ENCODE measurements around the gene FOXN3.

FOXN3 gene

DNA sequence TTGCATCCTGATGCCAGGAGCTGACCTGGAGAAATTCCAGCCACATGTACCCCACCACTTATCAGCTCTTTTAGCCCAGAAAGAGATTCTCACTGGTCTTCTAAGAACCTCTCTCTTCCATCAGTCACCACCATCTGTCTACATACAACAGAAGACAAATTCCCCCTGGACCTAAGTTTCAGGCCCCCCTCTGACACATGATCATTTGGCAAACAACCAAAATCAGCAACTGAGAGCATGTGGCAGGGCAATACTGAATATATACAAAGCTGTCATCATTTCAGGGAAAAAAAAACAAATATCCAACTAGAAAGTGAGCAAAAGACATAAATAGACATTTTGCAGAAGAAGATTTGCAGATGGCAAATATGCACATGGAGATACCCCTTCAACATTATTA is 180.2 kb downstream of the FOXN3 start:
- Histone ChIP-seq H3K27ac (ENCODE audit: low read length) (no peak overlapping the region), H2AFZ (ENCODE audit: low read depth, low read length) (no peak overlapping the region), H3K27me3 (ENCODE audit: low read depth, low read length) (no peaks in the 10 kb centered on the region), H4K20me1 (ENCODE audit: insufficient read depth, low read length) (peaks cover 8% of the 10 kb centered on the region; the same call in 1 of the 2 replicates), H3K4me2 (ENCODE audit: low read length) (no peak overlapping the region), H3K79me2 (ENCODE audit: low read length) (no peaks in the 10 kb centered on the region), H3K4me3 (ENCODE audit: low read length) (no peak overlapping the region), H3K36me3 (replicated peaks; ENCODE audit: low read depth, low read length) (no peaks in the 10 kb centered on the region), H3K4me1 (ENCODE audit: low read length) (peaks cover 8% of the 10 kb centered on the region; the same call in 1 of the 2 replicates), H3K9ac (ENCODE audit: low read length) (no peak overlapping the region), H3K9me3 (ENCODE audit: insufficient read depth, low read length) (no peaks in the 10 kb centered on the region)
- TF ChIP-seq EZH2phosphoT487 (IDR thresholded peaks at IDR 0.05; ENCODE audit: low read depth): no peak
- TF ChIP-seq, protein P1, sequence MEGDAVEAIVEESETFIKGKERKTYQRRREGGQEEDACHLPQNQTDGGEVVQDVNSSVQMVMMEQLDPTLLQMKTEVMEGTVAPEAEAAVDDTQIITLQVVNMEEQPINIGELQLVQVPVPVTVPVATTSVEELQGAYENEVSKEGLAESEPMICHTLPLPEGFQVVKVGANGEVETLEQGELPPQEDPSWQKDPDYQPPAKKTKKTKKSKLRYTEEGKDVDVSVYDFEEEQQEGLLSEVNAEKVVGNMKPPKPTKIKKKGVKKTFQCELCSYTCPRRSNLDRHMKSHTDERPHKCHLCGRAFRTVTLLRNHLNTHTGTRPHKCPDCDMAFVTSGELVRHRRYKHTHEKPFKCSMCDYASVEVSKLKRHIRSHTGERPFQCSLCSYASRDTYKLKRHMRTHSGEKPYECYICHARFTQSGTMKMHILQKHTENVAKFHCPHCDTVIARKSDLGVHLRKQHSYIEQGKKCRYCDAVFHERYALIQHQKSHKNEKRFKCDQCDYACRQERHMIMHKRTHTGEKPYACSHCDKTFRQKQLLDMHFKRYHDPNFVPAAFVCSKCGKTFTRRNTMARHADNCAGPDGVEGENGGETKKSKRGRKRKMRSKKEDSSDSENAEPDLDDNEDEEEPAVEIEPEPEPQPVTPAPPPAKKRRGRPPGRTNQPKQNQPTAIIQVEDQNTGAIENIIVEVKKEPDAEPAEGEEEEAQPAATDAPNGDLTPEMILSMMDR (IDR thresholded peaks at IDR 0.05; ENCODE audit: low read depth, low read length): no peak

DNA sequence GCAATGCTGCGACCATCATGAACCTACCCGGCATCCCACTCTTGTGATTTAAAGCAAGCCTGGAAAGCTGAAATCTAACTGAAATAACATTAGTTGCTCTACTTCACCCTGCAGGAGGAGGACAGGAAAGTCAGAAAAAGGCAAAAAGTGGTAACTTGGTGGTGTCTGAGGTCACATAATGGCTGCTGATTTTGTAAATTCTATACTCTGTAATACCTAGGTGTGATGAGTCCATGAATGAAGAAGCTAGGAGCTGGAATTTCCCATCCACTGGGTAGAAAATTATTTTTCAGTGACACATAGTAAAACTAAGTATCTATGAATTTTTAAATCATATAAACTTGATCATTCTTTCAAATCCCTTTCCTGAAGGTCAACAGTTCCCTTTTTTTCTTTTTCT is 183.8 kb downstream of the FOXN3 start:
- Histone ChIP-seq H2AFZ (ENCODE audit: low read depth, low read length) (no peak overlapping the region), H3K9ac (ENCODE audit: low read length) (no peak overlapping the region), H3K9me3 (ENCODE audit: insufficient read depth, low read length) (no peaks in the 10 kb centered on the region), H3K4me3 (ENCODE audit: low read length) (no peak overlapping the region), H4K20me1 (ENCODE audit: insufficient read depth, low read length) (peaks cover 2% of the 10 kb centered on the region; the same call in 1 of the 2 replicates), H3K27me3 (ENCODE audit: low read depth, low read length) (no peaks in the 10 kb centered on the region), H3K79me2 (ENCODE audit: low read length) (no peaks in the 10 kb centered on the region), H3K36me3 (replicated peaks; ENCODE audit: low read depth, low read length) (no peaks in the 10 kb centered on the region), H3K4me2 (ENCODE audit: low read length) (no peak overlapping the region), H3K4me1 (ENCODE audit: low read length) (peaks cover 8% of the 10 kb centered on the region; the same call in 1 of the 2 replicates), H3K27ac (ENCODE audit: low read length) (no peak overlapping the region)
- TF ChIP-seq EZH2phosphoT487 (IDR thresholded peaks at IDR 0.05; ENCODE audit: low read depth): no peak
- TF ChIP-seq, protein P1 (IDR thresholded peaks at IDR 0.05; ENCODE audit: low read depth, low read length): no peak

DNA sequence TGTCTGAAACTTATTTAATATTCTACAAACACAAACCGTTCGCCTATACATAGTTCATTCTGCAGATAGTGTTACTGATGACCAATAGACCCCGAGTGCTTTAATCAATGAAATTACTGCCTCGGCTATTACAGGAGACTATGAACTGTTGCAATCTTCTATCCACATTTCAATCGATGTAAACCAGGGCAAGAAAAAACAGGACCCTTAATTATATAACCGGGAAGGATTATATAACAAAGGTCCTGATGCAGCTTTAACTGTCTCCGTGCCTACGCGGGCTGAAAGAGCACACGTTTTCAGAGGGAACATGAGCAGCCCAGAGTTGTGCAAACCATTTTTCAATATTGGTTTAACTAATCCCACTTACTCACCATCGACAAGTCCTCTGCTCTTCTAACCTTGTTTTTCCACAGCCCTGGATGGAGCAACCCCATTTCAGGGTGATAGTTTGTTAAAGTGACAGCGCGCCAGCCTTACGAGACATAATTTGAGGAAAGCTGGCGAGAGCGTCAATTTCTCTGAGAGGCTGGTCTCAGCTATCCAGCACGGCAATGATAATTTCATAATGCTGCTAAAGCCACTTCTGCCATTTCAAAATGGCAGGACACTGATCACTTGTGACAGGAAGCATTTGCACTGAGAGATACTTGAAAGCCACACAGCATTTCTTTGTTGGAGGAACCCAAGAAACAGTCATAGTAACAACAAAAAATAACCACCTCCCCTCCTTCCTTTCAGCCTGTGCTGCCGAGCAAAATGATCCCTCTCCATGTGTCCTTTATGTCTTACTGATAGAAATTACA is 184.6 kb downstream of the FOXN3 start:
- TF ChIP-seq, protein P1 (IDR thresholded peaks at IDR 0.05; ENCODE audit: low read depth, low read length): no peak
- TF ChIP-seq EZH2phosphoT487 (IDR thresholded peaks at IDR 0.05; ENCODE audit: low read depth): no peak
- Histone ChIP-seq H3K4me1 (ENCODE audit: low read length) (peaks cover 8% of the 10 kb centered on the region; the same call in 1 of the 2 replicates), H3K4me3 (ENCODE audit: low read length) (no peak overlapping the region), H3K9me3 (ENCODE audit: insufficient read depth, low read length) (no peaks in the 10 kb centered on the region), H3K4me2 (ENCODE audit: low read length) (no peak overlapping the region), H2AFZ (ENCODE audit: low read depth, low read length) (no peak overlapping the region), H3K27me3 (ENCODE audit: low read depth, low read length) (no peaks in the 10 kb centered on the region), H3K79me2 (ENCODE audit: low read length) (no peaks in the 10 kb centered on the region), H3K9ac (ENCODE audit: low read length) (no peak overlapping the region), H3K27ac (ENCODE audit: low read length) (no peak overlapping the region), H4K20me1 (ENCODE audit: insufficient read depth, low read length) (no peaks in the 10 kb centered on the region; the same call in 1 of the 2 replicates), H3K36me3 (replicated peaks; ENCODE audit: low read depth, low read length) (no peaks in the 10 kb centered on the region)

DNA sequence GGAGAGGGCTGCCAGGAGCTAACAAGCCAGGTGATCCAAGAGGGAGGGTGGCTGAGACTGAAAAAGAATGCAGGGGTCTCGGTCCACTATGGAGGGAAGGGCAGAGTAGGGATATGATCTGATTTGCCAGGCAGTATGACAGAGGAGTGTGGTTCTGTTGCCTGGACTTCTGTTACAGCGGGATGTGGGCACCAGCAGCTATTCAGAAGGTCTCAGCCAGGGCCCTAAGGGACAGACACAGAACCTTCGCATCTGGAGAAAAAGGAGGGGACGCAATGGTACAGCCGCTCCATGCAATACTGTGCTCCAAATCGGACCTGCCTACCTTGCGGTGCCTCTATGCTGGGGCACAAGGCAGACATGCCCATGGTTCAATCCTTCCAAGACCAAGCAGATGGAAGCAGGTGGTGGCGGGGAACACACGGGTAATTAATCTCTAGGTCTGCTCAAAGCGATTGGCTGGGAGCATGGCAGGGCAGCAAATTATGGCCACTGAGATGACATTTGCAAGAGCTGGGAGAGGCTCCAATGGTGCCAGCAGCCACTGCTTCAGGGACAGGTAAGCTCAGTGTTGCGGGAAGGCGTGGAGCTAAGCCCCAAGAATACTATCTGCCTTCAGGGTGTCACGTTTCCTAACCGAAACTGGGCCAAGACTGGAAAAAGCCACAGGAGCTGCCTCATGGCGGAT is 185.5 kb downstream of the FOXN3 start:
- Histone ChIP-seq H3K27ac (ENCODE audit: low read length) (no peak overlapping the region), H3K4me2 (ENCODE audit: low read length) (no peak overlapping the region), H3K4me1 (ENCODE audit: low read length) (peaks cover 8% of the 10 kb centered on the region; the same call in 1 of the 2 replicates), H3K36me3 (replicated peaks; ENCODE audit: low read depth, low read length) (no peaks in the 10 kb centered on the region), H3K9ac (ENCODE audit: low read length) (no peak overlapping the region), H3K27me3 (ENCODE audit: low read depth, low read length) (no peaks in the 10 kb centered on the region), H3K4me3 (ENCODE audit: low read length) (no peak overlapping the region), H4K20me1 (ENCODE audit: insufficient read depth, low read length) (no peaks in the 10 kb centered on the region; the same call in 1 of the 2 replicates), H2AFZ (ENCODE audit: low read depth, low read length) (no peak overlapping the region), H3K9me3 (ENCODE audit: insufficient read depth, low read length) (no peaks in the 10 kb centered on the region), H3K79me2 (ENCODE audit: low read length) (no peaks in the 10 kb centered on the region)
- TF ChIP-seq EZH2phosphoT487 (IDR thresholded peaks at IDR 0.05; ENCODE audit: low read depth): no peak
- TF ChIP-seq, protein P1 (IDR thresholded peaks at IDR 0.05; ENCODE audit: low read depth, low read length): no peak

All from OCI-LY3 (cell line).